HepG2 (cell line): ENCODE results near the gene ASGR1. TPM values are rescaled to one million over a fixed set of nuclear protein-coding genes. Genes with fewer than 3 reads are reported as not detected.

Source experiments
- ADNP ChIP-seq: sonication (generic); formaldehyde crosslinking; IDR thresholded peaks from 2 replicates; pipeline ENCODE4 v1.4.0; 2020; ENCODE audit warnings: missing genetic modification reagents
- AGO1 ChIP-seq: fragments of 200-400 bp; formaldehyde crosslinking; IDR thresholded peaks from 2 replicates; pipeline ENCODE4 v1.6.1; 2017; ENCODE audit warnings: mild to moderate bottlenecking, low read depth, low read length, moderate library complexity; ENCODE audit not compliant: poor library complexity, severe bottlenecking
- CHD2 ChIP-seq: IDR thresholded peaks from 2 replicates; pipeline ENCODE4 v1.6.1; 2011; ENCODE audit warnings: low read depth, low read length, improper control_type of control experiment
- CHD4 ChIP-seq: fragments of 200-600 bp; sonication (generic); IDR thresholded peaks from 2 replicates; pipeline ENCODE4 v1.7.0; 2017; ENCODE audit warnings: mild to moderate bottlenecking, low read length, borderline replicate concordance
- EEA1 ChIP-seq: sonication (generic); formaldehyde crosslinking; IDR thresholded peaks from 2 replicates; pipeline ENCODE4 v1.5.1; 2020; ENCODE audit warnings: mild to moderate bottlenecking, missing genetic modification reagents, borderline replicate concordance
- ESRRA ChIP-seq: sonication (generic); formaldehyde crosslinking; IDR thresholded peaks from 2 replicates; pipeline ENCODE4 v1.5.1; 2020; ENCODE audit warnings: mild to moderate bottlenecking, low read depth, missing genetic modification reagents
- MZF1 ChIP-seq: sonication (generic); formaldehyde crosslinking; IDR thresholded peaks from 2 replicates; pipeline ENCODE4 v1.8.1; 2023; ENCODE audit warnings: mild to moderate bottlenecking, missing genetic modification reagents, borderline replicate concordance
- NFIC ChIP-seq: IDR thresholded peaks from 2 replicates; pipeline ENCODE4 v1.6.1; 2012; ENCODE audit warnings: mild to moderate bottlenecking, low read length, inconsistent platforms
- NR2C2 ChIP-seq: sonication (generic); formaldehyde crosslinking; IDR thresholded peaks from 2 replicates; pipeline ENCODE4 v1.4.0; 2020; ENCODE audit warnings: missing genetic modification reagents, mild to moderate bottlenecking, moderate library complexity, borderline replicate concordance
- POLR2AphosphoS5 ChIP-seq: IDR thresholded peaks from 2 replicates; pipeline ENCODE4 v1.6.1; 2012; ENCODE audit warnings: low read depth, low read length
- SOX6 ChIP-seq, 2 experiments: fragments of 450-650 bp in 1 of 2; sonication (generic) in 1 of 2; formaldehyde crosslinking in 1 of 2; IDR thresholded peaks; 2 replicates each; pipeline versions ENCODE4 v1.4.0 to v1.6.1; 2017 to 2020; ENCODE audit warnings: antibody characterized with exemption in 1 of 2, mild to moderate bottlenecking in 1 of 2, missing genetic modification reagents in 1 of 2
- SSRP1 ChIP-seq: IDR thresholded peaks from 2 replicates; pipeline ENCODE4 v1.6.1; 2016; ENCODE audit warnings: control low read depth
- TARDBP ChIP-seq: sonication (generic); formaldehyde crosslinking; IDR thresholded peaks from 2 replicates; pipeline ENCODE4 v1.8.0; 2022; ENCODE audit warnings: mild to moderate bottlenecking, missing genetic modification reagents
- TBX3 ChIP-seq: fragments of 450-650 bp; IDR thresholded peaks from 2 replicates; pipeline ENCODE4 v1.6.1; 2017; ENCODE audit warnings: antibody characterized with exemption, mild to moderate bottlenecking, inconsistent platforms, borderline replicate concordance
- ZFP36L1 ChIP-seq: sonication (generic); formaldehyde crosslinking; IDR thresholded peaks from 2 replicates; pipeline ENCODE4 v1.8.0; 2022; ENCODE audit warnings: mild to moderate bottlenecking, missing genetic modification reagents, moderate library complexity
- ZFP41 ChIP-seq: sonication (generic); formaldehyde crosslinking; IDR thresholded peaks from 2 replicates; pipeline ENCODE4 v1.4.0; 2020; ENCODE audit warnings: mild to moderate bottlenecking, missing genetic modification reagents, borderline replicate concordance
- ZKSCAN1 ChIP-seq: fragments of 150-350 bp; IDR thresholded peaks from 2 replicates; pipeline ENCODE4 v1.6.1; 2014; ENCODE audit warnings: low read length
- ZNF296 ChIP-seq: sonication (generic); formaldehyde crosslinking; conservative IDR thresholded peaks from 2 replicates; pipeline ENCODE4 v1.5.0; 2020; ENCODE audit warnings: mild to moderate bottlenecking, missing genetic modification reagents
- ZNF335 ChIP-seq: sonication (generic); formaldehyde crosslinking; IDR thresholded peaks from 2 replicates; pipeline ENCODE4 v1.4.0; 2020; ENCODE audit warnings: missing genetic modification reagents
- ZNF543 ChIP-seq: sonication (generic); formaldehyde crosslinking; IDR thresholded peaks from 2 replicates; pipeline ENCODE4 v1.4.0; 2020; ENCODE audit warnings: mild to moderate bottlenecking, missing genetic modification reagents
- ZNF83 ChIP-seq: sonication (generic); formaldehyde crosslinking; IDR thresholded peaks from 2 replicates; pipeline ENCODE4 v1.4.0; 2020; ENCODE audit warnings: missing genetic modification reagents, mild to moderate bottlenecking, borderline replicate concordance
- ZNF841 ChIP-seq: sonication (generic); formaldehyde crosslinking; IDR thresholded peaks from 2 replicates; pipeline ENCODE4 v1.8.1; 2023; ENCODE audit warnings: missing genetic modification reagents, borderline replicate concordance
- polyA plus RNA-seq, 8 experiments: library from polyadenylated mRNA; depleted of rRNA in 3 of 8; stranded (reverse) in 7 of 8; unstranded in 1 of 8; fragments of >200 nt; fragmentation: Illumina TruSeq in 4 of 8; extraction: Trizol in 4 of 8; gene quantifications; 2 replicates each; pipeline versions ENCODE4 v1.2.1 to v1.2.3, GENCODE V29; 2011 to 2016; ENCODE audit warnings: low read depth in 4 of 8, missing spikeins in 1 of 8, mixed read lengths in 1 of 8; ENCODE audit not compliant: insufficient read depth in 1 of 8
- total RNA-seq, 5 experiments: library from RNA; depleted of rRNA; stranded (reverse); fragments of >200 nt; fragmentation: Illumina TruSeq; extraction: Trizol; gene quantifications; 2 replicates each; pipeline ENCODE4 v1.2.3, GENCODE V29; 2016; ENCODE audit warnings: low read depth in 1 of 5
- TF ChIP-seq, protein P1 (sequence below): sonication (generic); formaldehyde crosslinking; IDR thresholded peaks from 2 replicates; pipeline ENCODE4 v1.4.0; 2020; ENCODE audit warnings: missing genetic modification reagents
- TF ChIP-seq, protein P2 (sequence below): IDR thresholded peaks from 2 replicates; pipeline ENCODE4 v1.6.1; 2016; ENCODE audit warnings: low read depth, borderline replicate concordance
- TF ChIP-seq, protein P3 (sequence below): sonication (generic); formaldehyde crosslinking; IDR thresholded peaks from 2 replicates; pipeline ENCODE4 v1.5.0; 2020; ENCODE audit warnings: mild to moderate bottlenecking, missing genetic modification reagents, moderate library complexity

Gene ASGR1
- total and polyA plus RNA-seq, 2 of the 13 experiments (the other 11 are each of a cell fraction or from before 2014, with no cell fraction given) = 353 to 796 TPM

DNA sequence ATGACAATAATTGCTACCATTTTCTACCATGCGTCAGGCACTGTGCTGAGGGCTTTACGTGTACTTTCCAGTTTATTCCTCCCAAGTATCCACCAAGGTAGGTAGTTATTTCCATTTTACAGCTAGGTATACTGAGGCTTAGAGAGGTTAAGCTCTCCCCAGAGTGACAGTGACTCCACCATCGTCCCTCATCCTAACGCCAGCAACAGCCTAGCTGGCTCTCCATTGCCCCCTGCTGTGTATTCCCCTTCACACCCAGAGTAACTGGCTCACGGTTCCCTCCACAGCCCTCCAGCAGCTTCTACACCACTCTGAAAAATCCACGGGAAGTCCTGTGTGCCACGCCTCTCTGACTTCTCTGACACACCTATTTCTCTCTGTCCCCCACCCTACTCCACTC lies 7.1 kb upstream of the ASGR1 start (continued):
- TF ChIP-seq, protein P1, sequence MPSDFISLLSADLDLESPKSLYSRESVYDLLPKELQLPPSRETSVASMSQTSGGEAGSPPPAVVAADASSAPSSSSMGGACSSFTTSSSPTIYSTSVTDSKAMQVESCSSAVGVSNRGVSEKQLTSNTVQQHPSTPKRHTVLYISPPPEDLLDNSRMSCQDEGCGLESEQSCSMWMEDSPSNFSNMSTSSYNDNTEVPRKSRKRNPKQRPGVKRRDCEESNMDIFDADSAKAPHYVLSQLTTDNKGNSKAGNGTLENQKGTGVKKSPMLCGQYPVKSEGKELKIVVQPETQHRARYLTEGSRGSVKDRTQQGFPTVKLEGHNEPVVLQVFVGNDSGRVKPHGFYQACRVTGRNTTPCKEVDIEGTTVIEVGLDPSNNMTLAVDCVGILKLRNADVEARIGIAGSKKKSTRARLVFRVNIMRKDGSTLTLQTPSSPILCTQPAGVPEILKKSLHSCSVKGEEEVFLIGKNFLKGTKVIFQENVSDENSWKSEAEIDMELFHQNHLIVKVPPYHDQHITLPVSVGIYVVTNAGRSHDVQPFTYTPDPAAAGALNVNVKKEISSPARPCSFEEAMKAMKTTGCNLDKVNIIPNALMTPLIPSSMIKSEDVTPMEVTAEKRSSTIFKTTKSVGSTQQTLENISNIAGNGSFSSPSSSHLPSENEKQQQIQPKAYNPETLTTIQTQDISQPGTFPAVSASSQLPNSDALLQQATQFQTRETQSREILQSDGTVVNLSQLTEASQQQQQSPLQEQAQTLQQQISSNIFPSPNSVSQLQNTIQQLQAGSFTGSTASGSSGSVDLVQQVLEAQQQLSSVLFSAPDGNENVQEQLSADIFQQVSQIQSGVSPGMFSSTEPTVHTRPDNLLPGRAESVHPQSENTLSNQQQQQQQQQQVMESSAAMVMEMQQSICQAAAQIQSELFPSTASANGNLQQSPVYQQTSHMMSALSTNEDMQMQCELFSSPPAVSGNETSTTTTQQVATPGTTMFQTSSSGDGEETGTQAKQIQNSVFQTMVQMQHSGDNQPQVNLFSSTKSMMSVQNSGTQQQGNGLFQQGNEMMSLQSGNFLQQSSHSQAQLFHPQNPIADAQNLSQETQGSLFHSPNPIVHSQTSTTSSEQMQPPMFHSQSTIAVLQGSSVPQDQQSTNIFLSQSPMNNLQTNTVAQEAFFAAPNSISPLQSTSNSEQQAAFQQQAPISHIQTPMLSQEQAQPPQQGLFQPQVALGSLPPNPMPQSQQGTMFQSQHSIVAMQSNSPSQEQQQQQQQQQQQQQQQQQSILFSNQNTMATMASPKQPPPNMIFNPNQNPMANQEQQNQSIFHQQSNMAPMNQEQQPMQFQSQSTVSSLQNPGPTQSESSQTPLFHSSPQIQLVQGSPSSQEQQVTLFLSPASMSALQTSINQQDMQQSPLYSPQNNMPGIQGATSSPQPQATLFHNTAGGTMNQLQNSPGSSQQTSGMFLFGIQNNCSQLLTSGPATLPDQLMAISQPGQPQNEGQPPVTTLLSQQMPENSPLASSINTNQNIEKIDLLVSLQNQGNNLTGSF (CRISPR knock-in tag) = no peak
- TF ChIP-seq EEA1 (CRISPR knock-in tag) (no peak), CHD2 (no peak), ZFP41 (CRISPR knock-in tag) (no peak), POLR2AphosphoS5 (no peak), ZNF543 (CRISPR knock-in tag) (0 out of 2 replicates have a peak, but pooled peaks have one; percentile 42), MZF1 (no peak), ZNF83 (CRISPR knock-in tag) (no peak), SSRP1 (CRISPR knock-in tag) (no peak), NFIC (no peak), ZKSCAN1 (no peak), ZNF296 (CRISPR knock-in tag) (no peak), AGO1 (no peak), ZFP36L1 (CRISPR knock-in tag) (no peak), ZNF841 (CRISPR knock-in tag) (no peak), NR2C2 (CRISPR knock-in tag) (0 out of 2 replicates have a peak, but pooled peaks have one; percentile 24), ZNF335 (CRISPR knock-in tag) (no peak), TARDBP (CRISPR knock-in tag) (no peak), ESRRA (CRISPR knock-in tag) (peak; percentile 70), SOX6 (IDR thresholded peaks at IDR 0.05) (no peak), SOX6 (CRISPR knock-in tag; IDR thresholded peaks at IDR 0.05) (0 out of 2 replicates have a peak, but pooled peaks have one; percentile 18), CHD4 (0 out of 2 replicates have a peak, but pooled peaks have one; percentile 76), ADNP (CRISPR knock-in tag) (peak; percentile 92), TBX3 (no peak)
- TF ChIP-seq, protein P2, sequence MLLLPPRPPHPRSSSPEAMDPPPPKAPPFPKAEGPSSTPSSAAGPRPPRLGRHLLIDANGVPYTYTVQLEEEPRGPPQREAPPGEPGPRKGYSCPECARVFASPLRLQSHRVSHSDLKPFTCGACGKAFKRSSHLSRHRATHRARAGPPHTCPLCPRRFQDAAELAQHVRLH = 0 out of 2 replicates have a peak, but pooled peaks have one; percentile 35
- TF ChIP-seq, protein P3, sequence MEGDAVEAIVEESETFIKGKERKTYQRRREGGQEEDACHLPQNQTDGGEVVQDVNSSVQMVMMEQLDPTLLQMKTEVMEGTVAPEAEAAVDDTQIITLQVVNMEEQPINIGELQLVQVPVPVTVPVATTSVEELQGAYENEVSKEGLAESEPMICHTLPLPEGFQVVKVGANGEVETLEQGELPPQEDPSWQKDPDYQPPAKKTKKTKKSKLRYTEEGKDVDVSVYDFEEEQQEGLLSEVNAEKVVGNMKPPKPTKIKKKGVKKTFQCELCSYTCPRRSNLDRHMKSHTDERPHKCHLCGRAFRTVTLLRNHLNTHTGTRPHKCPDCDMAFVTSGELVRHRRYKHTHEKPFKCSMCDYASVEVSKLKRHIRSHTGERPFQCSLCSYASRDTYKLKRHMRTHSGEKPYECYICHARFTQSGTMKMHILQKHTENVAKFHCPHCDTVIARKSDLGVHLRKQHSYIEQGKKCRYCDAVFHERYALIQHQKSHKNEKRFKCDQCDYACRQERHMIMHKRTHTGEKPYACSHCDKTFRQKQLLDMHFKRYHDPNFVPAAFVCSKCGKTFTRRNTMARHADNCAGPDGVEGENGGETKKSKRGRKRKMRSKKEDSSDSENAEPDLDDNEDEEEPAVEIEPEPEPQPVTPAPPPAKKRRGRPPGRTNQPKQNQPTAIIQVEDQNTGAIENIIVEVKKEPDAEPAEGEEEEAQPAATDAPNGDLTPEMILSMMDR = peak; percentile 78
